ENCODE data around the gene MEIS1.

- TF ChIP-seq, protein P1, sequence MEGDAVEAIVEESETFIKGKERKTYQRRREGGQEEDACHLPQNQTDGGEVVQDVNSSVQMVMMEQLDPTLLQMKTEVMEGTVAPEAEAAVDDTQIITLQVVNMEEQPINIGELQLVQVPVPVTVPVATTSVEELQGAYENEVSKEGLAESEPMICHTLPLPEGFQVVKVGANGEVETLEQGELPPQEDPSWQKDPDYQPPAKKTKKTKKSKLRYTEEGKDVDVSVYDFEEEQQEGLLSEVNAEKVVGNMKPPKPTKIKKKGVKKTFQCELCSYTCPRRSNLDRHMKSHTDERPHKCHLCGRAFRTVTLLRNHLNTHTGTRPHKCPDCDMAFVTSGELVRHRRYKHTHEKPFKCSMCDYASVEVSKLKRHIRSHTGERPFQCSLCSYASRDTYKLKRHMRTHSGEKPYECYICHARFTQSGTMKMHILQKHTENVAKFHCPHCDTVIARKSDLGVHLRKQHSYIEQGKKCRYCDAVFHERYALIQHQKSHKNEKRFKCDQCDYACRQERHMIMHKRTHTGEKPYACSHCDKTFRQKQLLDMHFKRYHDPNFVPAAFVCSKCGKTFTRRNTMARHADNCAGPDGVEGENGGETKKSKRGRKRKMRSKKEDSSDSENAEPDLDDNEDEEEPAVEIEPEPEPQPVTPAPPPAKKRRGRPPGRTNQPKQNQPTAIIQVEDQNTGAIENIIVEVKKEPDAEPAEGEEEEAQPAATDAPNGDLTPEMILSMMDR (IDR thresholded peaks at IDR 0.05) = no peak
- TF ChIP-seq POLR2A (IDR thresholded peaks at IDR 0.05) = no peak
These were observed 30.2 kb downstream of the MEIS1 start for GRCh38 chr2:66464930-66465637.
